ENCODE data around the gene SUCLG2. TPM values are rescaled to one million over a fixed set of nuclear protein-coding genes. Genes with fewer than 3 reads are reported as not detected.

SUCLG2 gene
- total RNA-seq, 3 donors from 2014 or later (not counting 1 experiment from before 2014, with no cell fraction given), result 43.6 to 55.8 (median 49.9) TPM

DNA sequence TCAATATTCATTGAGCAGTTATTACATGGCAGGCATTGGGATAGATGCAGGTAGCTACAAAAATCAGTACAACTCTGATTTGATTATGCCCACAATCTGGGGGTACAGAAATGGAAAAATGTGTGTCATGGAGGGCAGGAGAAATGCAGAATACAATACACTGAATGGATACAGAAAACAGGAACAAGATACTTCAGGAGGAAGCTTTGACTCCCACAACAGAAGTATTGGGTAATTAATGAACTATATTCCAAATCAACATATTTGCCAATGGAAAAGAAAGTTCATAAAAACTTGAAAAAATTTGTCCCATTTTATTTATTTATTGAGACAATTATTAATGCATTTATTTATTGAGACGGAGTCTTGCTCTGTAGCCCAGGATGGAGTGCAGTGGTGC is 207.0 kb downstream of the SUCLG2 start:
- H3K4me3 ChIP-seq (ENCODE audit: low read length), result no peak overlapping the region
- no peaks in the 10 kb centered on the region for H3K27me3 Mint-ChIP-seq (ENCODE audit: low read depth in 2 of 2)
- no peak overlapping the region for H3K4me3 Mint-ChIP-seq
- H3K27ac ChIP-seq (ENCODE audit: low read length), result no peak overlapping the region
- H3K9me3 Mint-ChIP-seq, result no peaks in the 10 kb centered on the region
- H3K36me3 ChIP-seq (ENCODE audit: control insufficient read depth, insufficient read depth, low read length), result no peaks in the 10 kb centered on the region
- no peaks in the 10 kb centered on the region for H3K36me3 Mint-ChIP-seq
- 90% methylated on average over 1 of the region's 1 CpG for WGBS (ENCODE audit: insufficient coverage)
- peaks cover under 1 to 5% of the 10 kb centered on the region in 2 donors for H3K4me1 Mint-ChIP-seq
- intact Hi-C loops (cut with micrococcal nuclease), result no loop called here
- H3K9me3 ChIP-seq (ENCODE audit: control insufficient read depth, insufficient read depth, low read length), result no peaks in the 10 kb centered on the region
- no peak for ATAC-seq
- H3K27me3 ChIP-seq (ENCODE audit: control insufficient read depth, insufficient read depth, low read length), result no peaks in the 10 kb centered on the region
- H3K27ac Mint-ChIP-seq, result no peak overlapping the region
- TF ChIP-seq, protein P1, sequence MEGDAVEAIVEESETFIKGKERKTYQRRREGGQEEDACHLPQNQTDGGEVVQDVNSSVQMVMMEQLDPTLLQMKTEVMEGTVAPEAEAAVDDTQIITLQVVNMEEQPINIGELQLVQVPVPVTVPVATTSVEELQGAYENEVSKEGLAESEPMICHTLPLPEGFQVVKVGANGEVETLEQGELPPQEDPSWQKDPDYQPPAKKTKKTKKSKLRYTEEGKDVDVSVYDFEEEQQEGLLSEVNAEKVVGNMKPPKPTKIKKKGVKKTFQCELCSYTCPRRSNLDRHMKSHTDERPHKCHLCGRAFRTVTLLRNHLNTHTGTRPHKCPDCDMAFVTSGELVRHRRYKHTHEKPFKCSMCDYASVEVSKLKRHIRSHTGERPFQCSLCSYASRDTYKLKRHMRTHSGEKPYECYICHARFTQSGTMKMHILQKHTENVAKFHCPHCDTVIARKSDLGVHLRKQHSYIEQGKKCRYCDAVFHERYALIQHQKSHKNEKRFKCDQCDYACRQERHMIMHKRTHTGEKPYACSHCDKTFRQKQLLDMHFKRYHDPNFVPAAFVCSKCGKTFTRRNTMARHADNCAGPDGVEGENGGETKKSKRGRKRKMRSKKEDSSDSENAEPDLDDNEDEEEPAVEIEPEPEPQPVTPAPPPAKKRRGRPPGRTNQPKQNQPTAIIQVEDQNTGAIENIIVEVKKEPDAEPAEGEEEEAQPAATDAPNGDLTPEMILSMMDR (IDR thresholded peaks at IDR 0.05), result no peak
- no peaks in the 10 kb centered on the region for H3K4me1 ChIP-seq (ENCODE audit: control insufficient read depth, insufficient read depth, low read length)
- DNase-seq, result no peak

DNA sequence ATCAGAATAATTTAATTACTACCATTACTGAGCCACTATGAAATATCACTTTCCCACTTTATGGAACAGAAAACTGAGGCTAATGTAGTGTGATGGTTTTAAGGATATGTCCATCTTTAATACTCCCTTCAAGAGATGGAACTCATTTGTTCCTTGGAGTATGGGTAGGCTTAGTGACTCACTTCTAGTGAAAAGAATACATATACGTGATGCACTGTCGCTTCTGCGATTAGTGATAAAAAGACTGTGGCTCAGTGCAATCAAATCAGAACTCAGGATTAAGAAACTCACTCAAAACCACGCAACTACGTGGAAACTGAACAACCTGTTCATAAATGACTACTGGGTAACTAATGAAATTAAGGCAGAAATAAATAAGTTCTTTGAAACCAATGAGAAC is 216.6 kb downstream of the SUCLG2 start:
- TF ChIP-seq, protein P1 (IDR thresholded peaks at IDR 0.05), result no peak
- Histone ChIP-seq H3K9me3 (ENCODE audit: control insufficient read depth, insufficient read depth, low read length) (no peaks in the 10 kb centered on the region), H3K4me1 (ENCODE audit: control insufficient read depth, insufficient read depth, low read length) (no peaks in the 10 kb centered on the region), H3K27ac (ENCODE audit: low read length) (no peak overlapping the region), H3K36me3 (ENCODE audit: control insufficient read depth, insufficient read depth, low read length) (no peaks in the 10 kb centered on the region), H3K4me3 (ENCODE audit: low read length) (no peak overlapping the region), H3K27me3 (ENCODE audit: control insufficient read depth, insufficient read depth, low read length) (no peaks in the 10 kb centered on the region)
- WGBS (ENCODE audit: insufficient coverage), result 91% methylated on average over 5 of the region's 5 CpGs
- ATAC-seq, result no peak
- Mint-ChIP-seq H3K4me3 (no peak overlapping the region), H3K27me3 (ENCODE audit: low read depth in 2 of 2) (no peaks in the 10 kb centered on the region), H3K36me3 (no peaks in the 10 kb centered on the region), H3K27ac (no peak overlapping the region), H3K4me1 (peaks cover 14 to 23% of the 10 kb centered on the region in 2 donors), H3K9me3 (no peaks in the 10 kb centered on the region)
- DNase-seq, result no peak
- intact Hi-C loops (cut with micrococcal nuclease), result no loop called here

DNA sequence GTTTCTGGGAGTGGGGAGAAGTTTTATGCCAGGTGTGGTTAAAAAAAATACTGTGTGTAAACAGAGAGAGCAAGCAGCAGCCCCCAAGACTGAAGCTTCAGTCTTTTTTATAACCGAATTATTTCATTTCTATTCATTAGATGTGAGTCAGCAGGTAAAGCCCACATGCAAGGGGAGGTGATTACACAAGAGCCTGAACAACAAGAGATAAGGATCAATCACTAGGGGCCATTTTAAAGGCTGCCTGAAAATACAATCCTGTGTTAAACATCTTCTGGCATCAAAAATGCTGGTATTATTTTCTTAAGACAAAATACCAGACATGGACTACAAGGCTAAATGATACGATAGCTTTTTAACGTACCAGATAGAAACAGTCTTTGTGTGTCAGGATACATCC is 217.3 kb downstream of the SUCLG2 start:
- H3K9me3 Mint-ChIP-seq, result no peaks in the 10 kb centered on the region
- no peak overlapping the region for H3K27ac ChIP-seq (ENCODE audit: low read length)
- DNase-seq, result no peak
- ATAC-seq, result no peak
- peaks cover 14 to 21% of the 10 kb centered on the region in 2 donors for H3K4me1 Mint-ChIP-seq
- no peaks in the 10 kb centered on the region for H3K36me3 ChIP-seq (ENCODE audit: control insufficient read depth, insufficient read depth, low read length)
- no peaks in the 10 kb centered on the region for H3K36me3 Mint-ChIP-seq
- H3K4me3 Mint-ChIP-seq, result no peak overlapping the region
- TF ChIP-seq, protein P1 (IDR thresholded peaks at IDR 0.05), result no peak
- H3K4me3 ChIP-seq (ENCODE audit: low read length), result no peak overlapping the region
- no peaks in the 10 kb centered on the region for H3K27me3 Mint-ChIP-seq (ENCODE audit: low read depth in 2 of 2)
- intact Hi-C loops (cut with micrococcal nuclease), result no loop called here
- no peaks in the 10 kb centered on the region for H3K27me3 ChIP-seq (ENCODE audit: control insufficient read depth, insufficient read depth, low read length)
- H3K4me1 ChIP-seq (ENCODE audit: control insufficient read depth, insufficient read depth, low read length), result no peaks in the 10 kb centered on the region
- H3K9me3 ChIP-seq (ENCODE audit: control insufficient read depth, insufficient read depth, low read length), result no peaks in the 10 kb centered on the region
- H3K27ac Mint-ChIP-seq, result no peak overlapping the region
- WGBS (ENCODE audit: insufficient coverage), result 97% methylated on average over 3 of the region's 3 CpGs

DNA sequence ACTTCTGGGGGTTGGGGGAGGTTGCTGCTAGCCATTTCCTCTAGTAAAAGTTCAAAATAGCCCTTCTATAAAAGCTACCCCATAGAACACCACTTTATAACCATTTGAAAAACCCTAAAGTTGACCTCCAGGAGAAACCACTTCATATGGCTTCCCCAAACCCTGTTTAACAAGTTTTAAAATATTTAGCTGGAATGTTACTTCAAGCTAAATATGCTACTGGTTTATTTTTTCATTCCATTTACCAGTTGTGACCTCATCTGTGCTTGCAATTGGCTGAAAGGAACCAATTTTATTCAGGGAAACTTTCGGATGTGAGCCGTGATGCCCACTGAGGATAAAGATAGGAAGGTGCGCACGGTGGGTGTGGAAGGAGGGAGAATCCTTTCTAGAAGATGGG is 221.3 kb downstream of the SUCLG2 start:
- Histone ChIP-seq H3K9me3 (ENCODE audit: control insufficient read depth, insufficient read depth, low read length) (peaks cover 4% of the 10 kb centered on the region), H3K27ac (ENCODE audit: low read length) (no peak overlapping the region), H3K4me3 (ENCODE audit: low read length) (no peak overlapping the region), H3K4me1 (ENCODE audit: control insufficient read depth, insufficient read depth, low read length) (no peaks in the 10 kb centered on the region), H3K36me3 (ENCODE audit: control insufficient read depth, insufficient read depth, low read length) (no peaks in the 10 kb centered on the region), H3K27me3 (ENCODE audit: control insufficient read depth, insufficient read depth, low read length) (no peaks in the 10 kb centered on the region)
- whole genome bisulfite sequencing (ENCODE audit: insufficient coverage), result 100% methylated on average over 4 of the region's 4 CpGs
- TF ChIP-seq, protein P1 (IDR thresholded peaks at IDR 0.05), result no peak
- H3K27ac Mint-ChIP-seq, result no peak overlapping the region
- peaks cover 0 to 2% of the 10 kb centered on the region in 2 donors for H3K9me3 Mint-ChIP-seq
- no peak for ATAC-seq
- DNase-seq, result no peak
- H3K4me1 Mint-ChIP-seq, result peaks cover 21 to 26% of the 10 kb centered on the region in 2 donors
- H3K27me3 Mint-ChIP-seq (ENCODE audit: low read depth in 2 of 2), result no peaks in the 10 kb centered on the region
- H3K4me3 Mint-ChIP-seq, result no peak overlapping the region
- no peaks in the 10 kb centered on the region for H3K36me3 Mint-ChIP-seq
- intact Hi-C loops (cut with micrococcal nuclease), result no loop called here

Measured in natural killer cell (primary cell).